Coronary artery (tissue), 2 donors: Measurements from ENCODE around the gene PHIP.

Experiments
- DNase-seq: peaks from one replicate; pipeline ENCODE4 v3.0.0-alpha.2; 2017; ENCODE audit warnings: low spot score
- H3K27ac ChIP-seq, 2 donors: fragments of 200-600 bp; sonication (generic); one replicate each; pipeline ENCODE4 v1.5.1; 2016 to 2019
- H3K4me3 ChIP-seq: fragments of 200-600 bp; sonication (generic); 2 replicates; pipeline ENCODE4 v1.5.1; 2016; ENCODE audit warnings: mild to moderate bottlenecking, moderate library complexity
- TF ChIP-seq, protein P1 (sequence below): fragments of 200-600 bp; sonication (generic); IDR thresholded peaks from one replicate; pipeline ENCODE4 v1.5.1; 2019; ENCODE audit warnings: antibody characterized with exemption

Gene PHIP

DNA sequence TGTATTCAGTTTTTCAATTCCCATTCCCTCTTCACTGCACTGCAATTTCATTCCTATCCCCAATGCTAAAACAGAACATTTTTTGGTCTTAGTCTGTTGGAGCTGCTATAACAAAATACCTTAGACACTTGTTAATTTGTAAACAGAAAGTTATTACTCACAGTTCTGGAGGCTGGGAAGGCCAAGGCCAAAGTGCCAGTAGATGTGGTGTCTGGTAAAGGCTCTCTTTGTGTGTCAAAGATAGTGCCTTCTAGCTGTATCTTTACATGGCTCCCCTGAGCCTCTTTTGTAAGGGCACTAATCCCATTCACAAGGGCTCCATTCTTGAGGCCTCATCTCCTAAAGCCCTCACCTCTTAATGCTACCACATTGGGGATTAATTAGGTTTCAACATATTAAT lies 40.0 kb downstream of the PHIP start:
- TF ChIP-seq, protein P1, sequence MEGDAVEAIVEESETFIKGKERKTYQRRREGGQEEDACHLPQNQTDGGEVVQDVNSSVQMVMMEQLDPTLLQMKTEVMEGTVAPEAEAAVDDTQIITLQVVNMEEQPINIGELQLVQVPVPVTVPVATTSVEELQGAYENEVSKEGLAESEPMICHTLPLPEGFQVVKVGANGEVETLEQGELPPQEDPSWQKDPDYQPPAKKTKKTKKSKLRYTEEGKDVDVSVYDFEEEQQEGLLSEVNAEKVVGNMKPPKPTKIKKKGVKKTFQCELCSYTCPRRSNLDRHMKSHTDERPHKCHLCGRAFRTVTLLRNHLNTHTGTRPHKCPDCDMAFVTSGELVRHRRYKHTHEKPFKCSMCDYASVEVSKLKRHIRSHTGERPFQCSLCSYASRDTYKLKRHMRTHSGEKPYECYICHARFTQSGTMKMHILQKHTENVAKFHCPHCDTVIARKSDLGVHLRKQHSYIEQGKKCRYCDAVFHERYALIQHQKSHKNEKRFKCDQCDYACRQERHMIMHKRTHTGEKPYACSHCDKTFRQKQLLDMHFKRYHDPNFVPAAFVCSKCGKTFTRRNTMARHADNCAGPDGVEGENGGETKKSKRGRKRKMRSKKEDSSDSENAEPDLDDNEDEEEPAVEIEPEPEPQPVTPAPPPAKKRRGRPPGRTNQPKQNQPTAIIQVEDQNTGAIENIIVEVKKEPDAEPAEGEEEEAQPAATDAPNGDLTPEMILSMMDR = no peak
- Histone ChIP-seq H3K4me3 (no peak overlapping the region), H3K27ac (no peak overlapping the region)
- no peak for DNase-seq

DNA sequence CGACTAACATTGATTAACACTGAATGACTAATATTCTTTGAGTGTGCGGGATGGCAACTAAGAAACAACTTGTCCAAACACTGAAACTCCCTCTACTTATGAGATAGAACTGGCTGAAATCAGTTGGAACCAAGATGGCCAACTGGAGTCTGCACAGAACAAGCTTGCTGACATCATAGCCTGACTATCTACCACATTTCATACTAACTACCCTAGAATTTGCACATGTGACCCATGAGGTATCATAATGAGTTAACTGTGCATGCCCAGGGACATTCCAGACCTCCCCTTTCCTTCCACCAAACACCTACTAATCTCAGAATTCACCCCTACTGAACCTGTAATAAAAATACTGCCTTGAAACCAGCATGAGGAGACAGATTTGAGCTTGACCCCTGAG lies 43.2 kb downstream of the PHIP start:
- Histone ChIP-seq H3K27ac (no peak overlapping the region), H3K4me3 (no peak overlapping the region)
- TF ChIP-seq, protein P1 = no peak
- no peak for DNase-seq

DNA sequence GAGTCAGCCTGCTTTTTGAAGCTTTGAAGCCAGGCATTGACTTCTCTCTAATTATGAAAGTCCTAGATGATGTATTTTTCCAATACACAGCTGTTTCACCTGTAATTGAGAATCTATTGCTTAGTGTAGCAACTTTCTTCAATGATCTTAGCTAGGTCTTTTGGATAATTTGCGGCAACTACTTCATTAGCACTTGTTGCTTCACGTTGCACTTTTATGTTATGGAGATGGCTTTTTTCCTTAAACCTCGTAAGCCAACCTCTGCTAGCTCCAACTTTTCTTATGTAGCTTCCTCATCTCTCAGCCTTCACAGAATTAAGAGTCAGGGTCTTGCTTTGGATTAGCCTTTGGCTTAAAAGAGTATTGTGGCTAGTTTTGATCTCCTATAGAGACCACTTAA lies 44.8 kb downstream of the PHIP start:
- TF ChIP-seq, protein P1 = no peak
- H3K27ac ChIP-seq = no peak overlapping the region

DNA sequence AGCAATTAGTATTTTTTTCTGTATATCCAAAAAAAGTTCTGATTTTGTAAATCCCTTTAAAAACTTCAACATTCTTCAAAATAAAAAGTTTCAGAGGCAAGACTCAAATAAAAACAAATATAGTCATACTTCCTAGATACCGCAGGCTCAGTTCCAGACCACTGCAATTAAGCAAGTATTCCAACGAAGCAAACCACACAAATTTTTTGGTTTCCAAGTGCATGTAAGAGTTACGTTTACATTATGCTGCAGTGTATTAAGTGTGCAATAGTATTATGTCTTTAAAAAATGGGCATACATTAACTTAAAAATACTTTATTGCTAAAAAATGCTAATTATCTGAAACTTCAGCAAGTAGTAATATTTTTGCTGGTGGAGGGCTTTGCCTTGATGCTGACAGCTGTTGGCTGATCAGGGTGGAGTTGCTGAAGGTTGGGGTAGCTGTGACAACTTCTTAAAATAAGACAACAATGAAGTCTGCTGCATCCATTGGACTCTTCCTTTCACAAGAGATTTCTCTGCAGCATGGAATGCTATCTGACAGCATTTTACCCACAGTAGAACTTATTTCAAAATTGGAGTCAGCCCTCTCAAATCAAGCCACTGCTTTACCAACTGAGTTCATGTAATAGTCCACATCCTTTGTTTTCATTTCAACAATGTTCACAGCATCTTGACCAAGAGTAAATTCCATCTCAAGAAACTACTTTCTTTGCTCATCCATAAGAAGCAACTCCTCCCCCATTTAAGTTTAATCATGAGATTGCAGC lies 46.0 kb downstream of the PHIP start:
- TF ChIP-seq, protein P1 = no peak
- no peak for DNase-seq
- H3K27ac ChIP-seq = no peak overlapping the region
- H3K4me3 ChIP-seq = no peak overlapping the region

More for the DNA sequence above, 44.8 kb downstream of the PHIP start:
- DNase-seq = no peak
- H3K4me3 ChIP-seq = no peak overlapping the region

DNA sequence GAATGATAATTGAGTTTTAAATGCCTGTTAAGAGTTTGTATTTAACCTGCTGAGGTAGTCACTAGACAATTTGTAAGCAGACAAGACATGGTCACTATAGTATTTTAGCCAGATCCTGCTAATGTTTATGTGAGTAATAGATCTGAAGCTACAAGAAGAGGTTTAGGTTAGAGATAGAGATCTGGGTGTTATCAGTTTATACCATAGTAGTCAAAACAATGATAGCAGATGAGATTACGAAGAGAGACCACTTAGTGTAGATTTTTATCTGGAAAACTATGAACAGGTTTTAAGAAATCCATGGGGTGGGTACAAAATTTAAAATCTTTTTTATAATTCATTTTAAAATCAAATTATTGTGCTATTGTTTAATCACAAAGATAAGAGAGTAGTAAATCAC lies 47.5 kb downstream of the PHIP start:
- TF ChIP-seq, protein P1 = no peak
- no peak overlapping the region for H3K4me3 ChIP-seq
- DNase-seq = no peak
- H3K27ac ChIP-seq = no peak overlapping the region

DNA sequence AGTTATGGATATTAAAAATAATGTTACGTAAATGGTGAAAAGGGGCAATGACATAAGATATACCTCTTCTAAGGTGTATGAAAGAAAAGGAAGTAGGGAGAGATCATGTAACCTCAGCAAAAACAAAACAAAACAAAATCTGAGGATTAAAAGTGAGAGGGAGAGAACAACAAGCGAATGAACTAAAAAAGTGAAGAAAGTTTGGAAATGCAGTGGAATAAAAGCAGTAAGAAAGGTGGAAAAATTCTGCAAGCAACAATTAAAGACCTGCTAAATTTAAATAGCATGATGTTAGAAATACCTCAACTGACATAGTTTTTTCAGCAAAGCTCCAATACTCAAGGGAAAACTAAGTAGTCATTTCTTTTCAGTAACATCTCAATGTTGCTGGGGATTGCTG lies 48.0 kb downstream of the PHIP start:
- DNase-seq = no peak
- Histone ChIP-seq H3K27ac (no peak overlapping the region), H3K4me3 (no peak overlapping the region)
- TF ChIP-seq, protein P1 = no peak

DNA sequence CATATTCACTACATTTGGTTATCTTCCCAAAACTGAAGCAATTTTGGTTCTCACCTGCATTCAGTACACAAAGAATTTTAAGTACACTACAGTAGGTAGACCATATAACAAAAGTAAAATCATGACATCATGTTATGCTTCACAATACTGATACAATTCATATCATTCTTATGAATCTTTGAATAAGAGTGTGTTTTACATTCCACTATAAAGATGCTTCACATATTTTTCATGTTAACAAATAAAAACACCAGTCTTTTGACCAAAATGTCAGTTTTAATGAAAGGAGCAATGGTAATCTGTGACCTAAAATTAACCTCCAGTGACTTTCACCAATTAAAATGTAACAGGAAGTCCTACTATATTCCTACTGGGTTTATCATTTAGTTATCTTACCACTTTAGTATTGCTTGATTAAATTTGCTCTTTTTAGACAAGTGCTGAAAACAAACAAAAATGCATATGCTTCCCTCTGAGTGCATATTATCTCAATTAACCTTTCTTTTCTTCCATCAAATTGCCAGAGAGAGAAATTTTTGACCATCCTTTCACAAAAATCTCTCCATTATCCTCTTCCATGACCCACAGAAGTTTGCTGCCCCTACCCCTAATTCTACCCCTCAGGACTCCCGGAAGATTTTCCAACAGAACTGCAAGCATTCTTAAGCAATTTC lies 49.3 kb downstream of the PHIP start:
- Histone ChIP-seq H3K27ac (no peak overlapping the region), H3K4me3 (no peak overlapping the region)
- TF ChIP-seq, protein P1 = no peak
- no peak for DNase-seq
